ENCODE data around the gene TTLL11. TPM values are rescaled to one million over a fixed set of nuclear protein-coding genes. Genes with fewer than 3 reads are reported as not detected.

The TTLL11 gene
- total RNA-seq, 4 donors from 2014 or later, result 9.1 to 47.4 (median 11.3) TPM

- intact Hi-C loops (cut with DNase I; ENCODE audit: low total_unique reads), result no loop called here
- Histone ChIP-seq H3K4me1 (peaks cover 0 to 6% (median 2%) of the 10 kb centered on the region in 4 donors), H3K36me3 (no peaks in the 10 kb centered on the region), H3K27me3 (no peaks in the 10 kb centered on the region), H3K9me3 (no peaks in the 10 kb centered on the region), H3K27ac (no peak overlapping the region), H3K4me3 (no peak overlapping the region)
- WGBS, 2 donors (ENCODE audit: low coverage in 1 of 2), result 88 to 91% methylated on average over 1 of the region's 1 CpG
- no peak for DNase-seq
- in situ Hi-C loops (cut with MboI; ENCODE audit: low pct_ligation_motif_present in 1 of 4, low pct_unique_long_range_greater_than_20kb in 1 of 4, low sequenced_read_pairs in 3 of 4), result loop anchor here (25.0 kb wide), 2 partner anchors 358 to 708 kb away; partner anchors contain the start of gene OR1K1 (in 4 of the 4)
- no peak for TF ChIP-seq CTCF (IDR thresholded peaks at IDR 0.05)
- no peak for TF ChIP-seq EP300 (IDR thresholded peaks at IDR 0.05; ENCODE audit: low read depth)
- TF ChIP-seq POLR2AphosphoS5 (IDR thresholded peaks at IDR 0.05), result no peak
- TF ChIP-seq POLR2A (IDR thresholded peaks at IDR 0.05), result no peak
Measured at GRCh38 chr9:122103985-122104384, 10.9 kb upstream of the TTLL11 start.

- Histone ChIP-seq H3K4me1 (peaks cover 0 to 6% (median 2%) of the 10 kb centered on the region in 4 donors), H3K36me3 (no peaks in the 10 kb centered on the region), H3K27me3 (no peaks in the 10 kb centered on the region), H3K27ac (no peak overlapping the region), H3K9me3 (no peaks in the 10 kb centered on the region), H3K4me3 (no peak overlapping the region)
- in situ Hi-C loops (cut with MboI; ENCODE audit: low pct_ligation_motif_present in 1 of 4, low pct_unique_long_range_greater_than_20kb in 1 of 4, low sequenced_read_pairs in 3 of 4) (loop anchor here (25.0 kb wide), 2 partner anchors 360 to 710 kb away; partner anchors contain the start of gene OR1K1 (in 4 of the 4)), intact Hi-C loops (cut with DNase I; ENCODE audit: low total_unique reads) (no loop called here)
- WGBS, 2 donors (ENCODE audit: low coverage in 1 of 2), result 96 to 100% methylated on average over 1 to 2 of the region's 2 CpGs
- no peak for TF ChIP-seq POLR2AphosphoS5 (IDR thresholded peaks at IDR 0.05)
- no peak for TF ChIP-seq CTCF (IDR thresholded peaks at IDR 0.05)
- TF ChIP-seq EP300 (IDR thresholded peaks at IDR 0.05; ENCODE audit: low read depth), result no peak
- no peak for TF ChIP-seq POLR2A (IDR thresholded peaks at IDR 0.05)
- no peak for DNase-seq
Measured at GRCh38 chr9:122102156-122102555, 9.0 kb upstream of the TTLL11 start.

GRCh38 chr9:122100756-122101155, 7.6 kb upstream of the TTLL11 start:
- Histone ChIP-seq H3K27ac (no peak overlapping the region), H3K4me1 (peaks cover 0 to 4% (median 0%) of the 10 kb centered on the region in 4 donors), H3K36me3 (no peaks in the 10 kb centered on the region), H3K4me3 (no peak overlapping the region), H3K9me3 (no peaks in the 10 kb centered on the region), H3K27me3 (no peaks in the 10 kb centered on the region)
- 95% methylated on average over 7 of the region's 7 CpGs; no CpG with 5 or more reads in 1 of the 2 donors for WGBS, 2 donors (ENCODE audit: low coverage in 1 of 2)
- in situ Hi-C loops (cut with MboI; ENCODE audit: low pct_ligation_motif_present in 1 of 4, low pct_unique_long_range_greater_than_20kb in 1 of 4, low sequenced_read_pairs in 3 of 4), result loop anchor here (25.0 kb wide), 2 partner anchors 362 to 712 kb away; partner anchors contain the start of gene OR1K1 (in 4 of the 4)
- DNase-seq, result no peak
- intact Hi-C loops (cut with DNase I; ENCODE audit: low total_unique reads), result no loop called here
- TF ChIP-seq EP300 (IDR thresholded peaks at IDR 0.05; ENCODE audit: low read depth) (no peak), POLR2A (IDR thresholded peaks at IDR 0.05) (no peak), CTCF (IDR thresholded peaks at IDR 0.05) (no peak), POLR2AphosphoS5 (IDR thresholded peaks at IDR 0.05) (no peak)

- peaks cover 0 to 7% (median 0%) of the 10 kb centered on the region in 4 donors for H3K4me1 ChIP-seq
- H3K9me3 ChIP-seq, result no peaks in the 10 kb centered on the region
- H3K27me3 ChIP-seq, result peaks cover 2% of the 10 kb centered on the region
- DNase-seq, result peak; percentile 87
- in situ Hi-C loops (cut with MboI; ENCODE audit: low pct_ligation_motif_present in 1 of 4, low pct_unique_long_range_greater_than_20kb in 1 of 4, low sequenced_read_pairs in 3 of 4), result no loop called here
- no peak overlapping the region for H3K27ac ChIP-seq
- TF ChIP-seq CTCF (IDR thresholded peaks at IDR 0.05) (peak; percentile 78 to 87 (median 83)), POLR2AphosphoS5 (IDR thresholded peaks at IDR 0.05) (no peak), POLR2A (IDR thresholded peaks at IDR 0.05) (no peak)
- no peaks in the 10 kb centered on the region for H3K36me3 ChIP-seq
- no peak overlapping the region for H3K4me3 ChIP-seq
- intact Hi-C loops (cut with DNase I; ENCODE audit: low total_unique reads), result no loop called here
- WGBS, 2 donors (ENCODE audit: low coverage in 1 of 2), result 39 to 57% methylated on average over 11 to 16 of the region's 16 CpGs
Measured at GRCh38 chr9:122099271-122099869, 6.3 kb upstream of the TTLL11 start.

All from transverse colon (tissue), 4 donors.